ACC112 (cell line): ENCODE data around the gene DHH.

Experiments
- H2AFZ ChIP-seq: fragments of 200-600 bp; sonication (generic); one replicate; pipeline ENCODE4 v1.6.0; 2017; ENCODE audit warnings: antibody characterized with exemption, low read length; ENCODE audit not compliant: unreplicated experiment
- H3K27ac ChIP-seq: fragments of 200-600 bp; sonication (generic); 2 replicates; pipeline ENCODE4 v1.5.1; 2014; ENCODE audit warnings: low read depth, mild to moderate bottlenecking, antibody characterized with exemption, low read length, moderate library complexity
- H3K27me3 ChIP-seq: fragments of 200-600 bp; sonication (generic); 2 replicates; pipeline ENCODE4 v1.6.1; 2014; ENCODE audit warnings: mild to moderate bottlenecking, antibody characterized with exemption, low read length, moderate library complexity, mixed read lengths; ENCODE audit not compliant: insufficient read depth
- H3K36me3 ChIP-seq: fragments of 200-600 bp; sonication (generic); 2 replicates; pipeline ENCODE4 v1.6.1; 2016; ENCODE audit warnings: mild to moderate bottlenecking, antibody characterized with exemption, low read length, moderate library complexity, mixed read lengths; ENCODE audit not compliant: insufficient read depth
- H3K4me1 ChIP-seq: fragments of 200-600 bp; sonication (generic); one replicate; pipeline ENCODE4 v1.6.1; 2016; ENCODE audit warnings: low read length, mixed read lengths; ENCODE audit not compliant: insufficient read depth, unreplicated experiment, control insufficient read depth
- H3K4me3 ChIP-seq: fragments of 200-600 bp; sonication (generic); 2 replicates; pipeline ENCODE4 v1.5.1; 2014; ENCODE audit warnings: mild to moderate bottlenecking, low read depth, low read length
- H3K79me2 ChIP-seq: fragments of 200-600 bp; sonication (generic); one replicate; pipeline ENCODE4 v1.6.0; 2016; ENCODE audit warnings: low read length; ENCODE audit not compliant: control insufficient read depth, unreplicated experiment, insufficient read depth

DHH gene

GRCh38 chr12:49040364-49040855 lies 54.2 kb downstream of the DHH start:
- Histone ChIP-seq H3K27me3 (no peaks in the 10 kb centered on the region), H3K36me3 (peaks cover 40% of the 10 kb centered on the region), H3K27ac (no peak overlapping the region), H3K4me1 (no peaks in the 10 kb centered on the region), H3K4me3 (no peak overlapping the region), H3K79me2 (no peaks in the 10 kb centered on the region), H2AFZ (no peak overlapping the region)

- H3K27me3 ChIP-seq: no peaks in the 10 kb centered on the region
- H3K79me2 ChIP-seq: no peaks in the 10 kb centered on the region
- H3K36me3 ChIP-seq: peaks cover 41% of the 10 kb centered on the region
- H2AFZ ChIP-seq: no peak overlapping the region
- no peak overlapping the region for H3K4me3 ChIP-seq
- no peak overlapping the region for H3K27ac ChIP-seq
- H3K4me1 ChIP-seq: no peaks in the 10 kb centered on the region
Observed at GRCh38 chr12:49039421-49040363, 54.9 kb downstream of the DHH start.

- no peaks in the 10 kb centered on the region for H3K4me1 ChIP-seq
- H3K27ac ChIP-seq: no peak overlapping the region
- no peaks in the 10 kb centered on the region for H3K79me2 ChIP-seq
- no peak overlapping the region for H3K4me3 ChIP-seq
- H3K27me3 ChIP-seq: no peaks in the 10 kb centered on the region
- peaks cover 39% of the 10 kb centered on the region; the same call in 1 of the 2 replicates for H3K36me3 ChIP-seq
- no peak overlapping the region for H2AFZ ChIP-seq
Observed at GRCh38 chr12:49038291-49038955, 56.2 kb downstream of the DHH start.

- no peak overlapping the region for H3K4me3 ChIP-seq
- H3K36me3 ChIP-seq: peaks cover 34% of the 10 kb centered on the region; the same call in 1 of the 2 replicates
- no peak overlapping the region for H3K27ac ChIP-seq
Observed at GRCh38 chr12:49037947-49038237, 56.7 kb downstream of the DHH start.

GRCh38 chr12:49037111-49037946 lies 57.3 kb downstream of the DHH start:
- peaks cover 28% of the 10 kb centered on the region; the same call in 1 of the 2 replicates for H3K36me3 ChIP-seq

More at GRCh38 chr12:49037947-49038237, 56.7 kb downstream of the DHH start:
- Histone ChIP-seq H2AFZ (no peak overlapping the region), H3K4me1 (no peaks in the 10 kb centered on the region), H3K79me2 (no peaks in the 10 kb centered on the region), H3K27me3 (no peaks in the 10 kb centered on the region)

More at GRCh38 chr12:49037111-49037946, 57.3 kb downstream of the DHH start:
- Histone ChIP-seq H3K4me3 (no peak overlapping the region), H3K27ac (no peak overlapping the region), H3K4me1 (no peaks in the 10 kb centered on the region), H3K27me3 (no peaks in the 10 kb centered on the region), H3K79me2 (no peaks in the 10 kb centered on the region), H2AFZ (no peak overlapping the region)
